Prostate gland (tissue), 2 donors: Measurements from ENCODE around the gene CADPS2. TPM values are rescaled to one million over a fixed set of nuclear protein-coding genes. Genes with fewer than 3 reads are reported as not detected.

ENCODE experiments used
- DNase-seq: peaks from one replicate; pipeline ENCODE4 v3.0.0-alpha.2; 2019; ENCODE audit warnings: low spot score
- H3K27ac ChIP-seq, 2 donors: fragments of 200-600 bp; sonication (generic); 2 replicates each; pipeline ENCODE4 v1.5.1; 2017 to 2019
- H3K27me3 ChIP-seq: fragments of 200-600 bp; sonication (generic); replicated peaks from 2 replicates; pipeline ENCODE4 v1.5.1; 2019; ENCODE audit not compliant: insufficient read depth
- H3K36me3 ChIP-seq, 2 donors: fragments of 200-600 bp; sonication (generic); 1 replicate in 1 of 2; 2 replicates in 1 of 2; pipeline versions ENCODE4 v1.5.1 to v1.8.1; 2017 to 2019
- H3K4me1 ChIP-seq: fragments of 200-600 bp; sonication (generic); replicated peaks from 2 replicates; pipeline ENCODE4 v1.5.1; 2019
- H3K4me3 ChIP-seq, 2 donors: fragments of 200-600 bp; sonication (generic); 2 replicates each; pipeline ENCODE4 v1.5.1; 2017 to 2019
- H3K9me3 ChIP-seq: fragments of 200-600 bp; sonication (generic); 2 replicates; pipeline ENCODE4 v1.5.1; 2017
- CTCF ChIP-seq, 4 experiments: fragments of 200-600 bp in 2 of 4; fragments of 450-650 bp in 2 of 4; sonication (generic) in 2 of 4; IDR thresholded peaks; 1 replicate in 3 of 4; 2 replicates in 1 of 4; pipeline ENCODE4 v1.5.1; 2016 to 2019; ENCODE audit warnings: antibody characterized with exemption in 4 of 4, mild to moderate bottlenecking in 2 of 4, moderate library complexity in 2 of 4
- POLR2A ChIP-seq: fragments of 450-650 bp; IDR thresholded peaks from one replicate; pipeline ENCODE4 v1.6.1; 2016; ENCODE audit warnings: antibody characterized with exemption, mild to moderate bottlenecking
- POLR2AphosphoS5 ChIP-seq: sonication (generic); formaldehyde crosslinking; IDR thresholded peaks from one replicate; pipeline ENCODE4 v1.6.1; 2017; ENCODE audit warnings: antibody characterized with exemption
- WGBS: methylation state at CpG from one replicate; pipeline ENCODE4 v1.1.5; 2018; 5-methylcytosine and 5-hydroxymethylcytosine counted together
- intact Hi-C: fragments of 100-400 bp; cut with DNase I; formaldehyde crosslinking; loops from one replicate; pipeline ENCODE4 v1.14.2; 2022
- total RNA-seq, 2 donors: library from RNA; depleted of rRNA; stranded (reverse); fragments of >200 nt; gene quantifications; one replicate each; pipeline ENCODE4 v1.1.0, GENCODE V29; 2016

CADPS2 gene
- total RNA-seq, 2 donors from 2014 or later: 22.2 to 50.4 TPM

GRCh38 chr7:122632238-122632637 lies 254.0 kb downstream of the CADPS2 start:
- Histone ChIP-seq H3K27me3 (no peaks in the 10 kb centered on the region), H3K9me3 (no peaks in the 10 kb centered on the region), H3K4me3 (no peak overlapping the region), H3K4me1 (no peaks in the 10 kb centered on the region), H3K36me3 (no peaks in the 10 kb centered on the region), H3K27ac (no peak overlapping the region)
- intact Hi-C loops: no loop called here
- no peak for TF ChIP-seq POLR2A
- TF ChIP-seq CTCF (IDR thresholded peaks at IDR 0.05): no peak
- no peak for TF ChIP-seq POLR2AphosphoS5
- DNase-seq: no peak

DNA sequence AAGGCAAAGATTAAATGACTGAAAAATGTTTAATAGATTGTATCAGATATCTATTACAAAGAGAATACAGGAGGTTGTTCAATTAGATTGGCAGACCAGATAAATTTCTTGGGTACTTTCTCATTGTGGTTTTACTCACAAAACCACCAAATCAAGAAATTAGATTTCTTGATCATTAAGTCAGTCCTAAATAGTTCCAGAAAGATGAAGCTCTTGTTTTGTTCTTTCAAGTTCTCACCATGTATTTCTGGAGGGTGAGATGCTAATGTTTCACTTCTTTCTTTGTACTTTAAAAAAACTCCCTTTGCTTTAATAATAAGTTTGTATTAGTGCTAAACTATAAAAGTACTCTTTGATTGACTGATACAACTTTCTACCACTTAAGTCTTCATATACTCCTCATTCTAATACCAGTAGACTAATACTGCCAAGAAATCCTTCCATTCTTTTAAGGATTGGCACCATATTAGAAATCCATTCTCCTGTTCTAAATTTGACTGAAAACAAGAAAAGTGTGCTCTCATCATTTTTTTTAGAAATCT lies 256.8 kb downstream of the CADPS2 start:
- intact Hi-C loops: no loop called here
- no peak for TF ChIP-seq POLR2A
- no peak for TF ChIP-seq POLR2AphosphoS5
- no peak for TF ChIP-seq CTCF (IDR thresholded peaks at IDR 0.05)
- no peak for DNase-seq
- H3K4me3 ChIP-seq: no peak overlapping the region
- H3K4me1 ChIP-seq: no peaks in the 10 kb centered on the region
- no peak overlapping the region for H3K27ac ChIP-seq
- H3K36me3 ChIP-seq: no peaks in the 10 kb centered on the region
- no peaks in the 10 kb centered on the region for H3K27me3 ChIP-seq
- H3K9me3 ChIP-seq: no peaks in the 10 kb centered on the region

DNA sequence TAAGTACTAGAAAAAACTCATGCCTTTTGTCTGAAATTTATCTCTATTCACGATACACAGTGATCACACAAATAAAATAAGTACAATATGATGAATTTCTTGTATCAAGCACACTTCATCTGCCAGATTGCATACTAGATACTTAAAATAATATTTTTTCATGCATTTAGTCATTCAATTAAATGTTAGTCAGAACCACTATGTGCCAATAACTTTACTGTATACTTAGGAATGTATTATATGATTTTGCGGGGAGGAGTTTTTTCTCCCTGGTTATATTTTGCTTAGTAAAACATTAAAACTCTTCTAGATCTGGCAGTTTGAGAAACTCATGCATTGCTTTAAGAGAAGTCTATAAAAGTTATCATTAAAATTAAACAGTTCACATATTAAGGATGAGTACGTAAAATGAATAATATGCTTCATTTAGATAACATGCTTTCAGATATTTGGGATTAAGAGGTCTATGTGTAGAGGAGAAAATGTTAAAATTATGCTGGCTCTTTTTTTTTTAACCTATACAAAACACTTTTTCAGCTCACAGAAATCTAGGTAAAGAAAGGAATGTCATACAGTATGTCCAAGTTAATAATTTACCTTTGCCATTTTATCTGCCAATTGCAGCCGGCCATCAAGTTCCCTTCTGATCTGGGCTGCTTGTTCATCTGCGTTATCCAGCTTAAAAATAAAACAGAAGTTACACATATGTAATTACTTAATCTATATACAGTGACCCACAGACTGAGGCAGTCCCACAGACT lies 257.4 kb downstream of the CADPS2 start:
- 79% methylated on average over 5 of the region's 5 CpGs for WGBS
- Histone ChIP-seq H3K4me3 (no peak overlapping the region), H3K36me3 (no peaks in the 10 kb centered on the region), H3K27ac (no peak overlapping the region), H3K27me3 (no peaks in the 10 kb centered on the region), H3K4me1 (no peaks in the 10 kb centered on the region), H3K9me3 (no peaks in the 10 kb centered on the region)
- TF ChIP-seq POLR2A (no peak), POLR2AphosphoS5 (no peak), CTCF (IDR thresholded peaks at IDR 0.05) (no peak)
- no peak for DNase-seq
- intact Hi-C loops: no loop called here

- no peak overlapping the region for H3K27ac ChIP-seq
- no peak for DNase-seq
- H3K9me3 ChIP-seq: no peaks in the 10 kb centered on the region
- no peak overlapping the region for H3K4me3 ChIP-seq
- intact Hi-C loops: no loop called here
- 91% methylated on average over 3 of the region's 3 CpGs for WGBS
- no peak for TF ChIP-seq POLR2AphosphoS5
- H3K27me3 ChIP-seq: no peaks in the 10 kb centered on the region
- H3K4me1 ChIP-seq: no peaks in the 10 kb centered on the region
- no peaks in the 10 kb centered on the region for H3K36me3 ChIP-seq
Measured at GRCh38 chr7:122626785-122627184, 259.5 kb downstream of the CADPS2 start.

DNA sequence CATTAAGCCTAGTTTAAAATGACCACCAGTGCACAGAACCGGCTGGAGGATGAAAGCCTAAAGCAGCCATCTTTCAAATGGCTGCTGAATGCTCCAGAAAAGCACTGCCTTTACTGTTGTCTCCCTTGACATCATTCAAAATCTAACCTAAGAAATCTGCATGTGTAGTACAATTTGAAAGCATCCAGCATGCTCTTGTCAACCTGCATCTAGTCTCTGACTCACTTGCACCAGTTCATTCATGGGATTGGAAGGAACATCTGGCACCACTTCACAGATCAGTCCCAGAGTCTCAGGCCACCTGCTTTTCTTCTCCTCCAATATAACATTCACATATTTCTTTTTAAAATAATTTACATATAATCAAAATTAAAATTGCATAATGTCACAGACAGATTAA lies 263.6 kb downstream of the CADPS2 start:
- TF ChIP-seq POLR2AphosphoS5: no peak
- Histone ChIP-seq H3K4me1 (no peaks in the 10 kb centered on the region), H3K9me3 (no peaks in the 10 kb centered on the region), H3K27me3 (no peaks in the 10 kb centered on the region), H3K4me3 (no peak overlapping the region), H3K36me3 (no peaks in the 10 kb centered on the region), H3K27ac (no peak overlapping the region)
- DNase-seq: no peak
- WGBS: 31% methylated on average over 1 of the region's 1 CpG
- intact Hi-C loops: no loop called here

GRCh38 chr7:122619664-122620063 lies 266.6 kb downstream of the CADPS2 start:
- TF ChIP-seq CTCF (IDR thresholded peaks at IDR 0.05): no peak
- TF ChIP-seq POLR2A: no peak
- TF ChIP-seq POLR2AphosphoS5: no peak
- DNase-seq: no peak
- intact Hi-C loops: no loop called here
- no peaks in the 10 kb centered on the region for H3K4me1 ChIP-seq
- WGBS: 74% methylated on average over 2 of the region's 2 CpGs
- H3K9me3 ChIP-seq: no peaks in the 10 kb centered on the region
- H3K36me3 ChIP-seq: no peaks in the 10 kb centered on the region
- H3K4me3 ChIP-seq: no peak overlapping the region
- no peaks in the 10 kb centered on the region for H3K27me3 ChIP-seq
- H3K27ac ChIP-seq: no peak overlapping the region
